ENCODE data around the gene CERS6.

The CERS6 gene

GRCh38 chr2:168698969-168699368, 242.9 kb downstream of the CERS6 start:
- Histone ChIP-seq H3K4me2 (ENCODE audit: low read length) (no peak overlapping the region), H2AFZ (no peak overlapping the region), H3K27ac (no peak overlapping the region), H3K9me3 (ENCODE audit: control insufficient read depth, low read length) (no peaks in the 10 kb centered on the region), H3K27me3 (ENCODE audit: control insufficient read depth, insufficient read depth, low read length) (no peaks in the 10 kb centered on the region), H3K4me3 (ENCODE audit: low read depth, low read length) (no peak overlapping the region), H3K4me1 (no peaks in the 10 kb centered on the region), H3K9ac (no peak overlapping the region), H3K36me3 (ENCODE audit: control insufficient read depth, insufficient read depth, low read length) (no peaks in the 10 kb centered on the region), H3K79me2 (no peaks in the 10 kb centered on the region)
- TF ChIP-seq CTCF (IDR thresholded peaks at IDR 0.05) = no peak

GRCh38 chr2:168699844-168700417, 243.9 kb downstream of the CERS6 start:
- Histone ChIP-seq H2AFZ (no peak overlapping the region), H3K79me2 (no peaks in the 10 kb centered on the region), H3K36me3 (ENCODE audit: control insufficient read depth, insufficient read depth, low read length) (no peaks in the 10 kb centered on the region), H3K4me1 (no peaks in the 10 kb centered on the region), H3K4me2 (ENCODE audit: low read length) (no peak overlapping the region), H3K9ac (no peak overlapping the region), H3K4me3 (ENCODE audit: low read depth, low read length) (no peak overlapping the region), H3K9me3 (ENCODE audit: control insufficient read depth, low read length) (no peaks in the 10 kb centered on the region), H3K27ac (no peak overlapping the region), H3K27me3 (ENCODE audit: control insufficient read depth, insufficient read depth, low read length) (no peaks in the 10 kb centered on the region)
- TF ChIP-seq CTCF (IDR thresholded peaks at IDR 0.05) = no peak

GRCh38 chr2:168700615-168701245, 244.7 kb downstream of the CERS6 start:
- no peak for TF ChIP-seq CTCF (IDR thresholded peaks at IDR 0.05)
- Histone ChIP-seq H3K4me2 (ENCODE audit: low read length) (no peak overlapping the region), H3K9ac (no peak overlapping the region), H3K4me3 (ENCODE audit: low read depth, low read length) (no peak overlapping the region), H3K36me3 (ENCODE audit: control insufficient read depth, insufficient read depth, low read length) (no peaks in the 10 kb centered on the region), H3K27ac (no peak overlapping the region), H3K79me2 (no peaks in the 10 kb centered on the region), H3K9me3 (ENCODE audit: control insufficient read depth, low read length) (no peaks in the 10 kb centered on the region), H3K4me1 (no peaks in the 10 kb centered on the region), H2AFZ (no peak overlapping the region), H3K27me3 (ENCODE audit: control insufficient read depth, insufficient read depth, low read length) (no peaks in the 10 kb centered on the region)

- no peak overlapping the region for H3K4me3 ChIP-seq (ENCODE audit: low read depth, low read length)
- H2AFZ ChIP-seq = no peak overlapping the region
- no peak overlapping the region for H3K27ac ChIP-seq
- no peaks in the 10 kb centered on the region for H3K27me3 ChIP-seq (ENCODE audit: control insufficient read depth, insufficient read depth, low read length)
- no peaks in the 10 kb centered on the region for H3K9me3 ChIP-seq (ENCODE audit: control insufficient read depth, low read length)
- no peak overlapping the region for H3K4me2 ChIP-seq (ENCODE audit: low read length)
- no peak overlapping the region for H3K9ac ChIP-seq
- H3K79me2 ChIP-seq = no peaks in the 10 kb centered on the region
- TF ChIP-seq CTCF (IDR thresholded peaks at IDR 0.05) = no peak
- H3K36me3 ChIP-seq (ENCODE audit: control insufficient read depth, insufficient read depth, low read length) = no peaks in the 10 kb centered on the region
- no peaks in the 10 kb centered on the region for H3K4me1 ChIP-seq
Observed at GRCh38 chr2:168702579-168702978, 246.5 kb downstream of the CERS6 start.

- Histone ChIP-seq H3K9ac (no peak overlapping the region), H3K79me2 (no peaks in the 10 kb centered on the region), H3K4me1 (no peaks in the 10 kb centered on the region), H3K36me3 (ENCODE audit: control insufficient read depth, insufficient read depth, low read length) (no peaks in the 10 kb centered on the region), H3K4me3 (ENCODE audit: low read depth, low read length) (no peak overlapping the region), H2AFZ (no peak overlapping the region), H3K27ac (no peak overlapping the region), H3K27me3 (ENCODE audit: control insufficient read depth, insufficient read depth, low read length) (no peaks in the 10 kb centered on the region), H3K4me2 (ENCODE audit: low read length) (no peak overlapping the region), H3K9me3 (ENCODE audit: control insufficient read depth, low read length) (no peaks in the 10 kb centered on the region)
- no peak for TF ChIP-seq CTCF (IDR thresholded peaks at IDR 0.05)
Observed at GRCh38 chr2:168703926-168704325, 247.9 kb downstream of the CERS6 start.

Measured in parathyroid adenoma (tissue), 2 donors.